ENCODE measurements around the gene KRT76.

DNA sequence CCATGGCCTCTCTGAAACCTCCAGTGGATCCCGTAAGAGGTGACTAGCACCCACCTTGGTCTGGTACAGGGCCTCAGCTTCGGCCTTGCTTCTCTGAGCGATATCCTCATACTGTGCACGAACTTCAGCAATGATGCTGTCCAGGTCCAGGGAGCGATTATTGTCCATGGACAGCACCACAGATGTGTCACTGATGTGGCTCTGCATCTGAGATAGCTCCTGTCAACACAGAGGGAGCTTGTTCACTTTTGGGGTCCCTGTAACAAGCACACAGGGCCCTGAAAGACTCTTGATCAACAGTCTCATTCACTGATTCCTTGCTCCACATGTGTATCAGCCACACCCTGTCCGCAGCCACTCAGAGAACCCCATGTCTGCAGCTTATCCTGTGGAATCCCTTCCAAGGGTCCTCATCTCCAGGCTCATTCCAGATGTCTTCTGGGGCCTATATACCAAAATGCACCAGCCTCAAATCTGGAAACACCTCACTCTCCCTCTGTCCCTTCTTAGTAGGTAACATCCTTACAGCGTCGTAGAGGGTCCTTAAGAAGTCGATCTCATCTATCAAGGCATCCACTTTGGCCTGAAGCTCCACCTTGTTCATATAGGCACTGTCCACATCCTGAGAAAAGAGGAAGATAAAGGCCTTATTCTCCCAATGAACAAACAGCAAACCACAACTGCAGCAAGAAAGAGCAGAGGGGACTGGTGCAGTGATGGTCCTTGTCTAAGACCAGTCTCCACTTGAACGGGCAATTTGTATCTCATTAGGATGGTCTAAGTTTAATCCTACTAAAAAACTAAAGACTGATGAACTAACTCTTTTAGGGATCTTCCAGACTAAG lies 15.3 kb upstream of the KRT76 start:
- no peak for TF ChIP-seq CTCF (IDR thresholded peaks at IDR 0.05)
- no peak for TF ChIP-seq ZFX (IDR thresholded peaks at IDR 0.05; ENCODE audit: borderline replicate concordance)
